Measurements from ENCODE around the gene PTPRM. TPM values are rescaled to one million over a fixed set of nuclear protein-coding genes. Genes with fewer than 3 reads are reported as not detected.

The PTPRM gene
- total and polyA plus RNA-seq, 2 experiments from 2014 or later = 30.9 to 62.8 TPM

DNA sequence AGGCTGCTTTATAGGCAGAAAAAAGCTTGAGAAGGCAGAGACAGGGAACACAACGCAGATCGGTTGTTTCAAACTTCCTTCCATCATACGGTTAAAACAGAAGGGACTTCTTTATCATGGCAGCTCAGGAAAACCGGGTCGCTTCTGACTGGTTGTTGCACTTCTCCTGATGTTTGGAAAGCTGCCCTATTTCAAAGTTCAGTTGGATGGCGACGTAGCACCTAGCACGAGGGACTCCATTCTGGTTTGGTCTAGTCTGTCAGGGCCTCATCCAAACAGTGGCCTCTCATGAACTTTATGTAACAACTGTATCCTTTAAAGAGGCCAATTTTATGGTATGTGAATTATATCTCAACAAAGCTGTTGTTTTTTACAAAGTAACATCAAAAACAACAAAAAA lies 832.0 kb downstream of the PTPRM start:
- Histone ChIP-seq H3K27ac (no peak overlapping the region), H3K4me2 (ENCODE audit: unreplicated experiment) (no peak overlapping the region), H3K9me3 (ENCODE audit: low read depth) (no peaks in the 10 kb centered on the region), H3F3A (ENCODE audit: insufficient read depth) (no peaks in the 10 kb centered on the region), H3K36me3 (ENCODE audit: low read depth) (no peaks in the 10 kb centered on the region), H3K9ac (no peak overlapping the region), H3K9me2 (ENCODE audit: insufficient read depth) (no peaks in the 10 kb centered on the region), H3K4me1 (ENCODE audit: insufficient read depth) (no peaks in the 10 kb centered on the region), H3K79me2 (ENCODE audit: insufficient read depth) (no peaks in the 10 kb centered on the region), H2AFZ (no peak overlapping the region), H4K20me1 (ENCODE audit: insufficient read depth) (no peaks in the 10 kb centered on the region), H3K4me3 (no peak overlapping the region), H3K27me3 (replicated peaks; ENCODE audit: insufficient read depth) (no peaks in the 10 kb centered on the region)
- DNase-seq = no peak
- in situ Hi-C loops (cut with MboI) = loop anchor here (10.0 kb wide), 1 partner anchor 1134 kb away; no protein-coding TSS in a partner anchor
- WGBS, 2 experiments (ENCODE audit: low coverage in 1 of 2, low lambda C conversion rate in 2 of 2, missing lambda C conversion rate in 2 of 2) = 95% methylated on average over 8 of the region's 8 CpGs
- TF ChIP-seq EZH2phosphoT487 (IDR thresholded peaks at IDR 0.05; ENCODE audit: insufficient read depth, low read depth) = no peak
- TF ChIP-seq EZH2 (IDR thresholded peaks at IDR 0.05; ENCODE audit: insufficient read depth, poor library complexity, severe bottlenecking) = no peak

DNA sequence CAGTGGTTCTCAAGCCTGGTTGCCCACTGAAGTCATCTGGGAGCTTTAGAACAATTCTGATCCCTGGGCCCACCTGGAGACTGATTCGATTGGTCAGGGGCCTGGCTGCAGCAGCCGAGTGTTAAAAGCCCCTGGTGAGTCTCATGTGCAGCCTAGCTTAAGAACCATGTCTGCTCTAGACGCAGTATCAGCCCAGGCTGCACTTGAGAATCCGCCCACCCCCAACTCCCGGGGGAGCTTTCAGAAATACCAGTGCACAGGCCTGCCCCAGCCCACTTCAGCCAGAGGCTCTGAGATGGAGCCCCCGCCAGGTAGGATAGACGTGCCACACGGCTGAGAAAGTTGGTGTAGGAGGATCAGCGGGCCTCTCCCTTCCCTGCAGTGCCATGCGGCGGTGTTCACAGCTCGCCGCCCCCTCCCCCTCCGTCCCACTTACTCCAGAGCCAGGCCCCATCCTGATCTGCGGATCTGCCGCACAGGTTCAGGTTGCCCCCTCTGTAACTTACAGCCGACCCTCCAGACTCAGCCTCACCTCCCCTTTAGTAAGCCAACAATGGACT lies 833.2 kb downstream of the PTPRM start:
- no peak overlapping the region for H3K4me3 ChIP-seq
- no peaks in the 10 kb centered on the region for H3F3A ChIP-seq (ENCODE audit: insufficient read depth)
- in situ Hi-C loops (cut with MboI) = no loop called here
- no peak for TF ChIP-seq EZH2 (IDR thresholded peaks at IDR 0.05; ENCODE audit: insufficient read depth, poor library complexity, severe bottlenecking)
- TF ChIP-seq EZH2phosphoT487 (IDR thresholded peaks at IDR 0.05; ENCODE audit: insufficient read depth, low read depth) = no peak
- DNase-seq = no peak
- no peaks in the 10 kb centered on the region for H3K36me3 ChIP-seq (ENCODE audit: low read depth)
- H3K4me1 ChIP-seq (ENCODE audit: insufficient read depth) = no peaks in the 10 kb centered on the region
- no peak overlapping the region for H3K27ac ChIP-seq
- no peaks in the 10 kb centered on the region for H3K9me2 ChIP-seq (ENCODE audit: insufficient read depth)
- no peak overlapping the region for H2AFZ ChIP-seq
- H3K79me2 ChIP-seq (ENCODE audit: insufficient read depth) = no peaks in the 10 kb centered on the region
- H3K9ac ChIP-seq = no peak overlapping the region
- no peaks in the 10 kb centered on the region for H4K20me1 ChIP-seq (ENCODE audit: insufficient read depth)
- H3K9me3 ChIP-seq (ENCODE audit: low read depth) = no peaks in the 10 kb centered on the region
- 93 to 94% methylated on average over 17 of the region's 17 CpGs for WGBS, 2 experiments (ENCODE audit: low coverage in 1 of 2, low lambda C conversion rate in 2 of 2, missing lambda C conversion rate in 2 of 2)
- H3K4me2 ChIP-seq (ENCODE audit: unreplicated experiment) = no peak overlapping the region
- no peaks in the 10 kb centered on the region for H3K27me3 ChIP-seq (replicated peaks; ENCODE audit: insufficient read depth)

DNA sequence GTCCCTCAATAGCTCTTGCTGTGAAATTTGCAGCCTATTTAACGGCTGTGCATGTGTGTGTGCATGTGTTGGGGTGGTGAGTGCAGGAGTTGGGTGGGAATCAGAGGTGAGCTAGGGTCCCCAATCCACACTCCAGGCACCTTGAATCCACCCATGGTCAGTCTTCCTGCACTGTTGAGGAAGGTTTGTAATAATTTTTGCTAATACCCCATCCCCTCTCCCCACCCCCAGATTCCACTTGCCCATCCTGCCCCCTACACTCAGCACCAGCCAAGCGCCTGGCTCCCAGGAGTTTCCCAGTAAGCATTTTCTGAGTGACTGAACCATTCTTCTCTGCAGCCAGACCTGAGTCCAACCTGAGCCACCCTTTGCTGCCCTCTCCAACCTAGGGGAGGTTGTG lies 833.7 kb downstream of the PTPRM start:
- Histone ChIP-seq H3K9ac (no peak overlapping the region), H3K4me3 (no peak overlapping the region)
- 80 to 85% methylated on average over 2 of the region's 2 CpGs for WGBS, 2 experiments (ENCODE audit: low coverage in 1 of 2, low lambda C conversion rate in 2 of 2, missing lambda C conversion rate in 2 of 2)

DNA sequence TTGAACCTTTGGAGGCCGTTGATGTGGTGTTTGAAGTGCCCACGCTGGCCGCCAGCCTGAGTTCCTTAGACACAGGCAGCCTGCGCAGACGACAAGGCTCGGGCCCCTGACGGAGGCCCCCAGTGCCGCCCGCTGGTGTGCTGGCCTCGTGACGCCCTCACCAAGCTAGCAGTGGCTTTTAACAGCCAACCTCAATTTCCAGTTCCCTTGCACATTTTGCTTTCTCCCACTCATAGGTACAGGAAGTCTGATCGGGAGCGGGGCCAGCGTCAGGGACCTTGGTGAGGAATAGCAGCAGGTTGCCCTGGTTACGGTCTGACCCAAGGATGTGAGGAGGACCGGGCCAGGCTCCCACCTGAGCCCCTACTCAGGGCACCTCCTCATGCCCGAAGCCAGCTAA lies 834.5 kb downstream of the PTPRM start:
- 95 to 96% methylated on average over 17 of the region's 17 CpGs for WGBS, 2 experiments (ENCODE audit: low coverage in 1 of 2, low lambda C conversion rate in 2 of 2, missing lambda C conversion rate in 2 of 2)
- Histone ChIP-seq H3F3A (ENCODE audit: insufficient read depth) (no peaks in the 10 kb centered on the region), H3K9me3 (ENCODE audit: low read depth) (no peaks in the 10 kb centered on the region), H2AFZ (no peak overlapping the region), H3K4me2 (ENCODE audit: unreplicated experiment) (no peak overlapping the region), H3K4me1 (ENCODE audit: insufficient read depth) (no peaks in the 10 kb centered on the region), H3K9ac (no peak overlapping the region), H3K79me2 (ENCODE audit: insufficient read depth) (no peaks in the 10 kb centered on the region), H3K36me3 (ENCODE audit: low read depth) (no peaks in the 10 kb centered on the region), H3K27ac (no peak overlapping the region), H4K20me1 (ENCODE audit: insufficient read depth) (no peaks in the 10 kb centered on the region), H3K27me3 (replicated peaks; ENCODE audit: insufficient read depth) (no peaks in the 10 kb centered on the region), H3K4me3 (no peak overlapping the region), H3K9me2 (ENCODE audit: insufficient read depth) (no peaks in the 10 kb centered on the region)
- no peak for TF ChIP-seq EZH2 (IDR thresholded peaks at IDR 0.05; ENCODE audit: insufficient read depth, poor library complexity, severe bottlenecking)
- no peak for TF ChIP-seq EZH2phosphoT487 (IDR thresholded peaks at IDR 0.05; ENCODE audit: insufficient read depth, low read depth)
- no peak for DNase-seq
- in situ Hi-C loops (cut with MboI) = no loop called here

More for the DNA sequence above, 833.7 kb downstream of the PTPRM start:
- Histone ChIP-seq H3K4me2 (ENCODE audit: unreplicated experiment) (no peak overlapping the region), H3K79me2 (ENCODE audit: insufficient read depth) (no peaks in the 10 kb centered on the region), H4K20me1 (ENCODE audit: insufficient read depth) (no peaks in the 10 kb centered on the region), H3K27me3 (replicated peaks; ENCODE audit: insufficient read depth) (no peaks in the 10 kb centered on the region), H3F3A (ENCODE audit: insufficient read depth) (no peaks in the 10 kb centered on the region), H2AFZ (no peak overlapping the region), H3K9me2 (ENCODE audit: insufficient read depth) (no peaks in the 10 kb centered on the region), H3K4me1 (ENCODE audit: insufficient read depth) (no peaks in the 10 kb centered on the region), H3K27ac (no peak overlapping the region), H3K36me3 (ENCODE audit: low read depth) (no peaks in the 10 kb centered on the region), H3K9me3 (ENCODE audit: low read depth) (no peaks in the 10 kb centered on the region)
- no peak for TF ChIP-seq EZH2phosphoT487 (IDR thresholded peaks at IDR 0.05; ENCODE audit: insufficient read depth, low read depth)
- TF ChIP-seq EZH2 (IDR thresholded peaks at IDR 0.05; ENCODE audit: insufficient read depth, poor library complexity, severe bottlenecking) = no peak
- in situ Hi-C loops (cut with MboI) = no loop called here
- DNase-seq = no peak

DNA sequence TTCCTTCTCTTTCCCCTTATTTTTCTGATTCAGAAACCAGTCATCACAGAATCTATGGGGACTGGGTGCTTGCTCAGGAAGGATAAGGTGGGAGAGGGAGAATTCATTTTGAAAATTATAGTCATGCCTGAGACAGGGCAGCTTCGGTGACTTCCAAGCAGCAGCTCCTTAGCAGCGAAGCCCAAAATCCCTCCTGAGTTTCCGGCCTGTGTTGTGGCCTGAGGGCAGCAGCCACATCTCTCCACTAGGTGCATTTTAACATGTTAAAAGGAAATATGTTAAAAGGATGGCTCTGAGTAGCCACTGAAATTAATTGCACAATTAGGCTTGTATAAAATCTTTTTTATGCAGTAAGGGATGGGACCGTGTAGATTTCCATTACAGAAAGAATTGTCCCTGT lies 835.1 kb downstream of the PTPRM start:
- WGBS, 2 experiments (ENCODE audit: low coverage in 1 of 2, low lambda C conversion rate in 2 of 2, missing lambda C conversion rate in 2 of 2) = 95 to 99% methylated on average over 4 of the region's 4 CpGs
- no peak overlapping the region for H3K4me3 ChIP-seq
- in situ Hi-C loops (cut with MboI) = no loop called here
- no peak overlapping the region for H3K27ac ChIP-seq
- no peaks in the 10 kb centered on the region for H4K20me1 ChIP-seq (ENCODE audit: insufficient read depth)
- no peaks in the 10 kb centered on the region for H3K9me2 ChIP-seq (ENCODE audit: insufficient read depth)
- no peak overlapping the region for H2AFZ ChIP-seq
- H3K27me3 ChIP-seq (replicated peaks; ENCODE audit: insufficient read depth) = no peaks in the 10 kb centered on the region
- H3K9me3 ChIP-seq (ENCODE audit: low read depth) = no peaks in the 10 kb centered on the region
- no peak for TF ChIP-seq EZH2 (IDR thresholded peaks at IDR 0.05; ENCODE audit: insufficient read depth, poor library complexity, severe bottlenecking)
- no peak for TF ChIP-seq EZH2phosphoT487 (IDR thresholded peaks at IDR 0.05; ENCODE audit: insufficient read depth, low read depth)
- no peak for DNase-seq
- no peak overlapping the region for H3K4me2 ChIP-seq (ENCODE audit: unreplicated experiment)
- H3K79me2 ChIP-seq (ENCODE audit: insufficient read depth) = no peaks in the 10 kb centered on the region
- H3K4me1 ChIP-seq (ENCODE audit: insufficient read depth) = no peaks in the 10 kb centered on the region
- H3K9ac ChIP-seq = no peak overlapping the region
- no peaks in the 10 kb centered on the region for H3K36me3 ChIP-seq (ENCODE audit: low read depth)
- H3F3A ChIP-seq (ENCODE audit: insufficient read depth) = no peaks in the 10 kb centered on the region
